OCI-LY1 (cell line): ENCODE results near the gene ANTKMT.
A peak's percentile ranks its signal among the peaks of the same experiment; 100 is the strongest.

Experiments
- H2AFZ ChIP-seq: fragments of 200-600 bp; sonication (generic), shearing (Covaris generic); 2 replicates; pipeline ENCODE4 v1.6.0; 2014; ENCODE audit warnings: antibody characterized with exemption, mild to moderate bottlenecking, low read length
- H3F3A ChIP-seq: fragments of 200-600 bp; sonication (generic), shearing (Covaris generic); 2 replicates; pipeline ENCODE4 v1.6.0; 2014; ENCODE audit warnings: mild to moderate bottlenecking, antibody characterized with exemption, low read length, moderate library complexity; ENCODE audit not compliant: insufficient read depth
- H3K27ac ChIP-seq: fragments of 200-600 bp; sonication (generic); 2 replicates; pipeline ENCODE4 v1.5.1; 2014; ENCODE audit warnings: low read length, mixed run types, mild to moderate bottlenecking, low read depth; ENCODE audit not compliant: poor library complexity, severe bottlenecking
- H3K27me3 ChIP-seq: fragments of 200-600 bp; sonication (generic); 2 replicates; pipeline ENCODE4 v1.6.0; 2014; ENCODE audit warnings: antibody characterized with exemption, mild to moderate bottlenecking, low read length, moderate library complexity; ENCODE audit not compliant: insufficient read depth
- H3K36me3 ChIP-seq: fragments of 200-600 bp; sonication (generic); 2 replicates; pipeline ENCODE4 v1.6.1; 2014; ENCODE audit warnings: mild to moderate bottlenecking, antibody characterized with exemption, low read length, moderate library complexity, mixed read lengths; ENCODE audit not compliant: insufficient read depth
- H3K4me1 ChIP-seq: fragments of 200-600 bp; sonication (generic); 2 replicates; pipeline ENCODE4 v1.5.1; 2014; ENCODE audit warnings: mild to moderate bottlenecking, low read length, moderate library complexity; ENCODE audit not compliant: insufficient read depth, severe bottlenecking
- H3K4me2 ChIP-seq: fragments of 200-600 bp; sonication (generic), shearing (Covaris generic); 2 replicates; pipeline ENCODE4 v1.6.1; 2014; ENCODE audit warnings: low read length
- H3K4me3 ChIP-seq: fragments of 200-600 bp; sonication (generic); 2 replicates; pipeline ENCODE4 v1.5.1; 2014; ENCODE audit warnings: low read length, low read depth, mild to moderate bottlenecking, mixed read lengths; ENCODE audit not compliant: poor library complexity, severe bottlenecking
- H3K79me2 ChIP-seq: fragments of 200-600 bp; shearing (Covaris generic); 2 replicates; pipeline ENCODE4 v1.6.1; 2016; ENCODE audit warnings: mixed run types, low read length, mixed read lengths; ENCODE audit not compliant: insufficient read depth
- H3K9ac ChIP-seq: fragments of 200-600 bp; sonication (generic), shearing (Covaris generic); 2 replicates; pipeline ENCODE4 v1.6.1; 2014; ENCODE audit warnings: mild to moderate bottlenecking, low read length, mixed read lengths
- H3K9me2 ChIP-seq: fragments of 200-600 bp; sonication (generic), shearing (Covaris generic); 2 replicates; pipeline ENCODE4 v1.6.1; 2014; ENCODE audit warnings: low read depth, mild to moderate bottlenecking, low read length, mixed read lengths
- H3K9me3 ChIP-seq: fragments of 200-600 bp; shearing (Covaris generic); 2 replicates; pipeline ENCODE4 v1.6.1; 2014; ENCODE audit warnings: low read length, mixed read lengths
- H4K20me1 ChIP-seq: fragments of 200-600 bp; sonication (generic), shearing (Covaris generic); 2 replicates; pipeline ENCODE4 v1.6.0; 2016; ENCODE audit warnings: mild to moderate bottlenecking, low read length; ENCODE audit not compliant: insufficient read depth
- EZH2 ChIP-seq: fragments of 200-600 bp; sonication (generic), shearing (Covaris generic); IDR thresholded peaks from 2 replicates; pipeline ENCODE4 v1.8.0; 2017; ENCODE audit warnings: borderline replicate concordance, mixed run types, mild to moderate bottlenecking, antibody characterized with exemption, low read length, moderate library complexity, mixed read lengths
- TF ChIP-seq, protein P1 (sequence below): fragments of 200-600 bp; sonication (generic), shearing (Covaris generic); IDR thresholded peaks from 2 replicates; pipeline ENCODE4 v1.5.1; 2017; ENCODE audit warnings: mild to moderate bottlenecking, antibody characterized with exemption, low read length, moderate library complexity, mixed read lengths

The ANTKMT gene

DNA sequence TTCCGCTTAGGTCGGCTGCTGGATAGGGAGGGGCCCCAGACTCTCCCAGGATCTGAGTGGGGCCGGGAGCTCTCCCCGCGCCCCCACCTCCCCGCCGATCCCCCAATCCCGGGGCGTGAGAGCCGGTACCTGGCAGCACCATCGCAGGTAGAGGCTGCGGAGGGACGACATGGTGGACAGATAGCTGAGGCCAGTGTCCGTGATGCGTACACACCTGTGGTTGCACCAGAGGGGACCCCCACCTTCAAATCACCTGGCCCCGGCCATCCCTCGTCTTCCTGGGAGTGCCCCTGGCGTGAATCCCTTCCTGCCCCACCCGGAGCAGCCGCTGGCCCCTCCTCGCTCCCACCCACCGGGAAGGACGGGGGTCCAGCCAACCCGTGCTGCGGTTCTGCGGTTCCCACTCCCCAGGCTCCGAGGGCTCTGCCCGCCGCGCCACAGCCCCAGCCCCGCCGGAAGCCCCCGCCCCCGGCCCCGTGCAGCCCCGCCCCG lies 26.0 kb upstream of the ANTKMT start:
- H3K79me2 ChIP-seq = no peaks in the 10 kb centered on the region
- H2AFZ ChIP-seq = no peak overlapping the region
- TF ChIP-seq EZH2 = no peak
- TF ChIP-seq, protein P1, sequence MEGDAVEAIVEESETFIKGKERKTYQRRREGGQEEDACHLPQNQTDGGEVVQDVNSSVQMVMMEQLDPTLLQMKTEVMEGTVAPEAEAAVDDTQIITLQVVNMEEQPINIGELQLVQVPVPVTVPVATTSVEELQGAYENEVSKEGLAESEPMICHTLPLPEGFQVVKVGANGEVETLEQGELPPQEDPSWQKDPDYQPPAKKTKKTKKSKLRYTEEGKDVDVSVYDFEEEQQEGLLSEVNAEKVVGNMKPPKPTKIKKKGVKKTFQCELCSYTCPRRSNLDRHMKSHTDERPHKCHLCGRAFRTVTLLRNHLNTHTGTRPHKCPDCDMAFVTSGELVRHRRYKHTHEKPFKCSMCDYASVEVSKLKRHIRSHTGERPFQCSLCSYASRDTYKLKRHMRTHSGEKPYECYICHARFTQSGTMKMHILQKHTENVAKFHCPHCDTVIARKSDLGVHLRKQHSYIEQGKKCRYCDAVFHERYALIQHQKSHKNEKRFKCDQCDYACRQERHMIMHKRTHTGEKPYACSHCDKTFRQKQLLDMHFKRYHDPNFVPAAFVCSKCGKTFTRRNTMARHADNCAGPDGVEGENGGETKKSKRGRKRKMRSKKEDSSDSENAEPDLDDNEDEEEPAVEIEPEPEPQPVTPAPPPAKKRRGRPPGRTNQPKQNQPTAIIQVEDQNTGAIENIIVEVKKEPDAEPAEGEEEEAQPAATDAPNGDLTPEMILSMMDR = no peak
- no peaks in the 10 kb centered on the region for H3K9me2 ChIP-seq
- H3K4me2 ChIP-seq = peak overlapping the region; percentile 94
- H3K9ac ChIP-seq = peak overlapping the region; percentile 67
- H4K20me1 ChIP-seq = no peaks in the 10 kb centered on the region
- H3K4me1 ChIP-seq = peaks cover 26% of the 10 kb centered on the region
- H3K27ac ChIP-seq = no peak overlapping the region
- H3F3A ChIP-seq = no peaks in the 10 kb centered on the region
- no peaks in the 10 kb centered on the region; the same call in 1 of the 2 replicates for H3K27me3 ChIP-seq
- peak overlapping the region; percentile 70 for H3K4me3 ChIP-seq
- H3K9me3 ChIP-seq = no peaks in the 10 kb centered on the region
- H3K36me3 ChIP-seq = no peaks in the 10 kb centered on the region

DNA sequence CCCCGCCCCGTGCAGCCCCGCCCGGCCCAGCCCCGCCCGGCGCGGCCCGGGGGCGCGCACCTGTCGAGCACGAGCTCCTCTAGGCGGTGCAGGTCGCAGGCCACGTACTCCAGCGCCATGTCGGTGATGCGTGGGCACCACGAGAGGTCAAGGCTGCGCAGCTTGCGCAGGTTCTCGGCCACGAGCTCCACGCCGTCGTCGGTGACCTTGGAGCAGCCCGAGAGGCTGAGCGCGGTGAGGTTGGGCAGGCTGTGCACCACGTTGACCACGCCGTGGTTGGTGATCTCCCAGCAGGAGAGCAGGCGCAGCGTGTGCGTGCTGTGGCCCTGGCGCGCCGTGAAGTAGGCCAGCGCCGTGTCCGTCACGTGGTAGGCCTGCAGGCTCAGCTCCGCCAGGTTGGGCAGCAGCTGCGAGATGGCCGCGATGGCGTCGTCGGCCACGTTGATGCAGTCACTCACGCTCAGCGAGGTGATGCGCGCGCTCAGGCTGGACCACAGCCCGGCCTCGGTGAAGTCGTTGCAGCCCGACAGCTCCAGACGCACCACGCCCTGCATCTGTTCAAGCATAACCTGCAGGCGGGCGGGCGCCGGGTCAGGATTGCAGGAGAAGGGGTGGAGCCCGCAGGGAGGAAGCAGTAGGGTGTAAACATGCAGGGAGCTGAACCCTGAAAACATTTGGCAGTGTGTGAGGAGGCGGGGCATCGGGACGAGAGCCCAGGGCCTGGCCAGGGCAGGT lies 25.4 kb upstream of the ANTKMT start:
- Histone ChIP-seq H3K4me2 (peak overlapping the region; percentile 86), H3K9ac (peak overlapping the region; percentile 67; the same call in 1 of the 2 replicates), H3K79me2 (no peaks in the 10 kb centered on the region), H3K36me3 (no peaks in the 10 kb centered on the region), H3K27ac (no peak overlapping the region), H3K9me2 (no peaks in the 10 kb centered on the region), H3F3A (no peaks in the 10 kb centered on the region), H3K4me1 (peaks cover 23% of the 10 kb centered on the region), H2AFZ (no peak overlapping the region), H4K20me1 (no peaks in the 10 kb centered on the region), H3K9me3 (no peaks in the 10 kb centered on the region), H3K4me3 (peak overlapping the region; percentile 70), H3K27me3 (no peaks in the 10 kb centered on the region; the same call in 1 of the 2 replicates)
- TF ChIP-seq EZH2 = no peak
- TF ChIP-seq, protein P1 = no peak

DNA sequence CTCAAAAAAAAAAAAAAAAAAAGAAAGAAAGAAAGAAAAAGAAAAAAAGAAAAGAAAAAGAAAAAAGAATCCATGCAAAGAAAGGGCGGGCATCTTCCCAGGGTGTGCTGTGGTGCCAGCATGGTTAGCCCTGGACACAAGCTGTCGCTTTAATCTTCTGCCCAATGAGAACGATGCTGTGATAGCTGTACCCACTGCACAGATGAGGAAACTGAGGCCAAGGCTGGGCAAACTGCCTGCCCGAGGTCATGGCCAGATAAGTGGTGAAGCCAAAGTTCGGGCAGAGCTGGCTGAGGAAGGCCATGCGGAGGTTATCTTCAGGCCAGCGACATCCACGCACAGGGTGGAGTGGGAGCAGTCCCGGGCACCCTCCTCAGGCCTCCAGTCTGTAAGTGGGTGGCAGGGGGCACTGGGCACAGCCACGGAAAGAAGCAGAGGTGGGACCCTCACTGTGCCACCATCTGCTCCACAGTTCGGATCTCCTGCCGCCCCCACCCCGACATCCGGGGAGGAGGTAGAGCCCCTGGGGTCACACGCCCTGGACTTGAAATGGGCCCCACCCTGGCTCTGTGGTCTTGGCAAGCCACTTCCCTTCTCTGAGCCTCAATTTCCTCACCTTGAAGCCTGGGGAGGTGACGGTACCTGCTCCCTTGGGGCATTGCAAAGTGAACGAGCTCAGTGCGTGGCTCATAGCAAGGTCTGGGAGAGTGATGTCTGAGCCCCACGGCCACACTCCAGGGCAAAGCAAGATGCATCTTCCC lies 21.9 kb upstream of the ANTKMT start:
- H3K27me3 ChIP-seq = no peaks in the 10 kb centered on the region
- TF ChIP-seq, protein P1 = no peak
- no peak for TF ChIP-seq EZH2
- no peak overlapping the region for H2AFZ ChIP-seq
- no peak overlapping the region for H3K4me2 ChIP-seq
- no peaks in the 10 kb centered on the region for H3K9me2 ChIP-seq
- H4K20me1 ChIP-seq = no peaks in the 10 kb centered on the region
- H3K79me2 ChIP-seq = no peaks in the 10 kb centered on the region
- H3K9ac ChIP-seq = no peak overlapping the region
- no peak overlapping the region for H3K4me3 ChIP-seq
- no peaks in the 10 kb centered on the region for H3K36me3 ChIP-seq
- no peak overlapping the region for H3K27ac ChIP-seq
- no peaks in the 10 kb centered on the region for H3K9me3 ChIP-seq
- H3F3A ChIP-seq = no peaks in the 10 kb centered on the region
- peaks cover 17% of the 10 kb centered on the region for H3K4me1 ChIP-seq
